ENCODE results near the gene KCTD10.

GRCh38 chr12:109477963-109478315, 839 bp upstream of the KCTD10 start:
- TF ChIP-seq CTCF (IDR thresholded peaks at IDR 0.05) (no peak), POLR2AphosphoS5 (IDR thresholded peaks at IDR 0.05) (no peak), POLR2A (IDR thresholded peaks at IDR 0.05) (no peak), EP300 (IDR thresholded peaks at IDR 0.05) (no peak)
